Spinal cord (tissue), 10 donors: ENCODE results near the gene A1BG. TPM values are rescaled to one million over a fixed set of nuclear protein-coding genes. Genes with fewer than 3 reads are reported as not detected.

ENCODE experiments used
- DNase-seq, 6 donors: peaks; one replicate each; pipeline versions ENCODE4 v3.0.0 to v3.0.0-alpha.2; 2013 to 2015; ENCODE audit warnings: low spot score in 6 of 6, low read depth in 4 of 6
- H3K27ac ChIP-seq: one replicate; pipeline ENCODE4 v1.5.1; 2013; ENCODE audit warnings: low read depth, low read length, control low read depth
- H3K27me3 ChIP-seq: one replicate; pipeline ENCODE4 v1.6.1; 2013; ENCODE audit warnings: low read length; ENCODE audit not compliant: control insufficient read depth, insufficient read depth
- H3K36me3 ChIP-seq: one replicate; pipeline ENCODE4 v1.6.1; 2013; ENCODE audit warnings: low read length; ENCODE audit not compliant: control insufficient read depth, insufficient read depth
- H3K4me1 ChIP-seq: one replicate; pipeline ENCODE4 v1.6.1; 2013; ENCODE audit warnings: low read length; ENCODE audit not compliant: control insufficient read depth, insufficient read depth
- H3K4me3 ChIP-seq: one replicate; pipeline ENCODE4 v1.5.1; 2013; ENCODE audit warnings: low read depth, low read length, control low read depth
- H3K9me3 ChIP-seq: one replicate; pipeline ENCODE4 v1.6.1; 2013; ENCODE audit warnings: low read length; ENCODE audit not compliant: control insufficient read depth, insufficient read depth
- WGBS: methylation state at CpG from one replicate; pipeline ENCODE4 v1.1.5; 2013; ENCODE audit warnings: missing lambda C conversion rate; ENCODE audit not compliant: insufficient coverage; 5-methylcytosine and 5-hydroxymethylcytosine counted together
- polyA plus RNA-seq, 2 donors: library from polyadenylated mRNA; unstranded; fragments of 120-200 nt; gene quantifications; one replicate each; pipeline ENCODE4 v1.2.1, GENCODE V29; 2013; ENCODE audit not compliant: insufficient read length in 2 of 2
- total RNA-seq, 2 donors: library from RNA; depleted of rRNA in 1 of 2; stranded (reverse); fragments of 120-200 nt in 1 of 2; fragments of >200 nt in 1 of 2; gene quantifications; one replicate each; pipeline versions ENCODE4 v1.2.3 to v1.2.4, GENCODE V29; 2013 to 2014
- donor health status: healthy.

Gene A1BG
- total and polyA plus RNA-seq, 4 donors = 2.0 to 10.8 (median 5.0) TPM

DNA sequence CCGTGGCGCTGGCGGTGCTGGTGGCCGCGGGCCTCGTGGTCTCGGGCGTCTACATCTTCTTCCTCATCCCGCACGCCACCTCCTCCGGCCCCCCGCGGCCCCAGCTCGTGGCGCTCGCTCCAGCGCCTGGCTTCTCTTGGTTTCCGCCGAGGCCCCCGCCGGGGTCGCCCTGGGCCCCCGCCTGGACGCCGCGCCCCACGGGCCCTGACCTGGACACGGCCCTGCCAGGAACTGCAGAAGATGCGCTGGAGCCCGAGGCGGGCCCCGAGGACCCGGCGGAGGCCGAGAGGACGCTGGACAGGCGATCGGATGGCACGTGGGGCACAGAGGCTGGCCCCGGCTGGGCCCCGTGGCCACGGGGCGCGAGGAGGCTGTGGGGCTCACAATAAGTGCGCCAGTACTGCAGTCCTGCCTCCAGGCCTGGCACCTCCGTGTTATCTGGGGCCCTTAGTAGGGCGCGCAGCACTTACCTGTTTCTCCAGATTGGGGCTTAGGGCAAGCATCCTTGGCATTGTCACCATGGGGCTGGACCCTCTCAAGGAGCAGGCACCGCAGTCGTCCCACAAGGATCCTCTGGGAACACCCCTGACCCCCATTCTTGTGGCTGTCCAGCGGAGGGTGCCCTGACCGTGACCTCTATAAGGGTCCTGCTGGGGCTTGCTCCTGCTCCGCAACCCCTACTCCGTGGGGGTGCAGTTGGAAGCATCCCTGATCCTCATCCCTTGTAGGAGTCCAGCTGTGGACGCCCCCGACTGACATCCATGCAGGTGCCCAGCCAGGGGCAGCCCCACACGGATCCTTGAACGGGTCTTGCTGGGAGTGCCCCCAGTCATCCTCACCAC, 43.6 kb upstream of the A1BG start:
- Histone ChIP-seq H3K4me1 (peaks cover 29% of the 10 kb centered on the region), H3K36me3 (peaks cover 44% of the 10 kb centered on the region), H3K9me3 (no peaks in the 10 kb centered on the region), H3K27me3 (peaks cover 10% of the 10 kb centered on the region), H3K27ac (no peak overlapping the region), H3K4me3 (no peak overlapping the region)
- WGBS = 30% methylated on average over 58 of the region's 58 CpGs
- no peak for DNase-seq

DNA sequence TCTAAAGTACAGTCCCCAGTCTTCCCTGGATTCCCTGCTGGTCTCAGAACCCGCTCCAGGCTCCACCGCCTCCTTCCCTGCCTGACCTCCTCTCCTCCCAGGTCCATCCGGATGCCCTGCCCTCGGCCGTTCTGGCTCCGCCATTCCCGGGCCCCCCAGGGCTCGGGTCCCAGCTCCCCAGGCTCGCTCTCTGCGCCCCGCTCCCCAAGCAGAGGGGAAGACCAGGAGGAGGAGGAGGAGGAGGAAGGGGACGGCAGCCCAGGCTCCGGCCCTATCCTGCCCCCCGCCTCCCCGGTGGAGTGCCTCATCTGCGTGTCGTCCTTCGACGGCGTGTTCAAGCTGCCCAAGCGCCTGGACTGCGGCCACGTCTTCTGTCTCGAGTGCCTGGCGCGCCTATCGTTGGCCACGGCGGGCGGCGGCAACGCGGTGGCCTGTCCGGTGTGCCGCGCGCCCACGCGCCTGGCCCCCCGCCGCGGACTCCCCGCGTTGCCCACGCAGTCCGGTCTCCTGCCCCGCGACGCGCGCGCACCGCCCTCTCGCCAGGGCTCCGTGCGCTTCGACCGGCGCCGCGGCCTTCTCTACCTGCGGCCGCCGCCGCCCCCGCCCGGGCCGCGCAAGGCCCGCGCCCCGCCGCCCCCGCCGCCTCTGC, 42.8 kb upstream of the A1BG start:
- H3K4me1 ChIP-seq = peaks cover 26% of the 10 kb centered on the region
- H3K4me3 ChIP-seq = peak overlapping the region; percentile 9
- H3K27ac ChIP-seq = no peak overlapping the region
- no peaks in the 10 kb centered on the region for H3K9me3 ChIP-seq
- WGBS = 4% methylated on average over 69 of the region's 75 CpGs
- DNase-seq = no peak
- peaks cover 52% of the 10 kb centered on the region for H3K36me3 ChIP-seq
- peaks cover 10% of the 10 kb centered on the region for H3K27me3 ChIP-seq

DNA sequence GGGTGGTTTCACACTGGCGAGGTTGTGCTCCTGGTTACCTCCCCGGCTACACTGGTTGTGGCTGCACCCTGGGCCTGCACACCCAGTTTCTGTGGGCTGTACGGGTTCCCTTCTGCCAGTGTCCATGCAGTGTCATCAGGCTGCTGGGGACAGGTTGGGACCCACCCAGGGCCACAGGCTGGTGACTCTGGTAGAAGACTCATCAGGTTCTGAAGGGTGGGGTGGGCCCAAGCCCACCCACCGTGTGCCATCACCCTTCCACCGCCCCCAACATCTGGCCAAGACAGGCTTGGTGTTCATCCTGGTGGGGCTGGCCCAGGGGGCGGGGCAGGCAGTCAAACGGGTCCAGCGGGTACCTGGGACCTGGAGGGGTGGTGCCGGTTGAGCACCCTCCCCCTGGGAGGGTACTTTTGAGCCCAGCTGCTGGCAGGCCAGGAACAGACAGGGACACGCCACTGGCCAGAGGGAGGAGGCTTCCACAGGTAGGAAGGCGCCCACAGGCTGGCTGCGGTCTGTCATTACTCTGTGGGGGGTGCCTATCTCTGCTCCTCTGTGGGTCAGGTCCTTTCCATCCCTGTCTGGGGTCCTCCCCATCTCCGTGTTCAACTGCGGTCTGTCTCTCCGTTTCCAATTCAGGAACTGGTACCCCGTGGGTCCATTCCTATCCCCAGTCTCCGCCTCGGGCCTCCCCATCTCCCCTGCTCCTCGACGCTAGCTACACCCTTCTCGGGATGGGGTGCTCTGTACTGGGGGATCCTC, 42.1 kb upstream of the A1BG start, which contains the start of gene RNF225:
TSS of gene RNF225 (plus strand) at position 437 of the 759 bp plus-strand sequence. CDS start 434 bp downstream, outside the sequence.
- peaks cover 19% of the 10 kb centered on the region for H3K4me1 ChIP-seq
- 39% methylated on average over 18 of the region's 21 CpGs for WGBS
- DNase-seq = no peak
- H3K27ac ChIP-seq = no peak within 1 kb of the TSS
- no peaks in the 10 kb centered on the region for H3K9me3 ChIP-seq
- peaks cover 54% of the 10 kb centered on the region for H3K36me3 ChIP-seq
- H3K27me3 ChIP-seq = peaks cover 10% of the 10 kb centered on the region
- peak within 1 kb of the TSS; percentile 9 for H3K4me3 ChIP-seq

DNA sequence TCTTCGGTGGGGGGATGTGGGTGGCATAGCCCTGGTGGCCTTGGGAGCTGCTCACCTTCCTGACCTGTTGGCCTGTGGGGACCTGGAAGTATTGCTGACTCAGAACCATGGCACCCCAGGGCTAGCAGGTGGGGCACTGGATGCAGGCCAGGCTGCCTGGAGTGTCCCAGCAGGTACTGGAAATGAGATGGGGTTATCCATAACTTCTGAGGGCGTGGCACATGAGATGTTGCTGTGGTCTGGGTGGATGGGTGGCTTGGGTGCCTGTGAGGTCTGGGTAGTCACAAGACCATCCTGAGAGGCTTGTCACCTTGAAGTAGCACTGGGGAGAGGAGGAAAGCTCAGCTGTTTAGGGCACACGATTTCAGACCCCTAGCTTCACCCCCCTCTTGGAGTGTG, 41.5 kb upstream of the A1BG start:
- Histone ChIP-seq H3K4me1 (peaks cover 14% of the 10 kb centered on the region), H3K27me3 (peaks cover 10% of the 10 kb centered on the region), H3K4me3 (no peak overlapping the region), H3K27ac (no peak overlapping the region), H3K9me3 (no peaks in the 10 kb centered on the region), H3K36me3 (peaks cover 58% of the 10 kb centered on the region)
- 95% methylated on average over 2 of the region's 3 CpGs for WGBS
- no peak for DNase-seq

DNA sequence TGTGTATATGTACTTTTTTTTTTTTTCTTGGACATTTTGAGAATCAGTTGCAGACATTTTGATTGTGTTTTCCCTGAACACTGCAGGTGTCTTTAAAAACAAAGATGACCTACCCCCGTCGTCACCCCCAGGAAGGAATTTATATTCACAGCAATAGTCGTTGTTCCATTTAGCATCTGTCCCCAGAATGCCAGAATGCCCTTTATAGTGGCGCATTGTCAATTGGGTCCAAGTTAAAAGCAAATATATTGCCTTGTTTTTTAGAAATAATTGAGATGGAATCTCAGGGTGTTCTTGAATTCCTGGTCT, 40.4 kb upstream of the A1BG start:
- no peak overlapping the region for H3K4me3 ChIP-seq
- H3K4me1 ChIP-seq = peaks cover 11% of the 10 kb centered on the region
- H3K36me3 ChIP-seq = peaks cover 62% of the 10 kb centered on the region
- no CpG with 5 or more reads among the region's 4 CpGs for WGBS
- peaks cover 10% of the 10 kb centered on the region for H3K27me3 ChIP-seq
- H3K9me3 ChIP-seq = no peaks in the 10 kb centered on the region
- no peak overlapping the region for H3K27ac ChIP-seq
- DNase-seq = no peak

DNA sequence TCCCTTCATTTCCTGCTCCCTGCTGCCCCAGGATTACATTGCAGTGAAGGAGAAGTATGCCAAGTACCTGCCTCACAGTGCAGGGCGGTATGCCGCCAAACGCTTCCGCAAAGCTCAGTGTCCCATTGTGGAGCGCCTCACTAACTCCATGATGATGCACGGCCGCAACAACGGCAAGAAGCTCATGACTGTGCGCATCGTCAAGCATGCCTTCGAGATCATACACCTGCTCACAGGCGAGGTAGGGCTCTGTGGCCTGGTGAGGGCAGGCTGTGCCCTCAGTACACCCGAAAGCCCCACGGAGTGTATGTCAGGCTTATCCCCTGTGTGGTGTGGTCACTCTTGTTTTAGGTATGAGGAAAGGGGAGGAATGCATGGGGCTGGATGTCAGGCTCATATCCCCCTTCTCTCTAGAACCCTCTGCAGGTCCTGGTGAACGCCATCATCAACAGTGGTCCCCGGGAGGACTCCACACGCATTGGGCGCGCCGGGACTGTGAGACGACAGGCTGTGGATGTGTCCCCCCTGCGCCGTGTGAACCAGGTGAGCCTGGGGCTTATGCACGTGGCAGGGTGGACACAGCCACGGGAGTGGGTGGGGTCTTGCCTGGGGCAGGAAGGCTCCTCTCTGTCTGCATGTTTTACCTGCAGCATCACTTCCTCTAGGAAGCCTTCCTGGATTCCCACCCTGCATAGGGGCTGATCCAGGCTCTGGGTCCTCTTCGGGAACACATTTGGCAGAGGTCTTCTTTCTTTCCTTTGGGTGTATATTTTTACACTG, 39.8 kb upstream of the A1BG start:
- H3K36me3 ChIP-seq = peaks cover 63% of the 10 kb centered on the region
- no peak for DNase-seq
- peaks cover 10% of the 10 kb centered on the region for H3K27me3 ChIP-seq
- no peak overlapping the region for H3K4me3 ChIP-seq
- H3K4me1 ChIP-seq = peaks cover 12% of the 10 kb centered on the region
- no peaks in the 10 kb centered on the region for H3K9me3 ChIP-seq
- WGBS = 95% methylated on average over 22 of the region's 26 CpGs
- no peak overlapping the region for H3K27ac ChIP-seq

DNA sequence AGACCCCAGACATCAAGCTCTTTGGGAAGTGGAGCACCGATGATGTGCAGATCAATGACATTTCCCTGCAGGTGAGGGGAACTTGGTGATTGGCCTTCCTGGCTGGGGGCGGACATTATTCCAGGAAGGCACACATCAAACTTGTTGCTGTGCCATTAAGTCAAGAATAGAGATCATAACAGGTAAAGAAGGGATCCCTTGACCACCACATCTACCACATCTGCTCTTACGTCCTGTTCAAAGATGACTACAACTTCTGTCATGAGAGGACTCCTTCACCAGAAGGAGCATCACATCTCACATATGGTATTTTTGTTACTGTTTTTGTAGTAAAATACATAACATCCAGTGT, 34.9 kb upstream of the A1BG start:
- WGBS = 88% methylated on average over 1 of the region's 3 CpGs
- DNase-seq = no peak
- Histone ChIP-seq H3K27ac (no peak overlapping the region), H3K9me3 (no peaks in the 10 kb centered on the region), H3K4me3 (peak overlapping the region; percentile 88), H3K4me1 (peaks cover 28% of the 10 kb centered on the region), H3K27me3 (no peaks in the 10 kb centered on the region), H3K36me3 (peaks cover 41% of the 10 kb centered on the region)

DNA sequence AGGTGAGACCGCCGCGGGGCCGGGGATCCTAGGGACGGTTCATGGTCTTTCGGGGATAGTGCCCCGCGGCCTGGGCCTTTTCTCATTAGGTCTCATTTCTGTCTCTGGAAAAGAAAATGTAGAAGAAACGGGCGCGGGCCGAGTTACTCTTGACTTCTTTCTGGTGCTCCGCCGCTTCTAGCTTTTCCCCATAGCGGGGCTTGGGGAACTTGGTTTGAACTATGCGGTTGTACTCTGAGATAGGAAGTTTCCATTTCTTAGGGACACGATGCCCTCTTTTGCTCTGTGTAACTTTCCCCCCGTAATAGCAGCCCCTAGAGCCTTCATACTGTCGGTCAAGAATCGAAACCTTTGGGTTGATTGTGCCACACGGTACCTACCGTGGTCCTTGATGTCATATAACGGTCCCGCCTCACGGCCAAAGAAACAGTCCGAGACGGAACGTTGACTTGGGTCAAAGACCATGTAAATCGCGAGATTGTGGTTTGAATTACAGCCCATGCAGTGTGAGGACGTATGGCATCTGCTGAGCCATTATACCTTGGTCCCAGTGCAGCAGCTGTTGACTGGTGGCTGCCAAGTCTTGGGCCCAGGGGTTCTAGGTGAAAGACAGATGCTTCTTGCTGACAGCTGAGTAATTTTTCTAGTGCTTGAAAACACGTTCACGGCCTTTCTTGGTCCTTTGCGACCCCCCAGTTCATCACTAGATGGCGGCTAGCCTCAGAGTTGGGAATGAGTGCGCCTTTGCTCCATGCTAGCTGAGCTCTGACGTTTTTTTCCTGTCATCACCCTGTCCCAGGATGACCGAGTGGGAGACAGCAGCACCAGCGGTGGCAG, 34.3 kb upstream of the A1BG start:
- Histone ChIP-seq H3K4me3 (peak overlapping the region; percentile 88), H3K4me1 (peaks cover 28% of the 10 kb centered on the region), H3K36me3 (peaks cover 35% of the 10 kb centered on the region), H3K27ac (peak overlapping the region; percentile 99), H3K27me3 (no peaks in the 10 kb centered on the region), H3K9me3 (no peaks in the 10 kb centered on the region)
- no peak for DNase-seq
- WGBS = 10% methylated on average over 34 of the region's 39 CpGs
